WERI-Rb-1 (cell line): ENCODE results near the gene UHRF1.
A peak's percentile ranks its signal among the peaks of the same experiment; 100 is the strongest.

Experiments used
- DNase-seq: peaks from one replicate; pipeline ENCODE4 v3.0.0-alpha.2; 2020
- H3K27ac ChIP-seq: fragments of 250-450 bp; sonication (Bioruptor Pico); 2 replicates; pipeline ENCODE4 v1.5.1; 2020; ENCODE audit warnings: mild to moderate bottlenecking, moderate library complexity
- H3K27me3 ChIP-seq: fragments of 250-450 bp; sonication (Bioruptor Pico); 2 replicates; pipeline ENCODE4 v1.5.1; 2021; ENCODE audit warnings: mild to moderate bottlenecking, low read depth, moderate library complexity; ENCODE audit not compliant: insufficient read depth, severe bottlenecking
- H3K36me3 ChIP-seq: fragments of 250-450 bp; sonication (Bioruptor Pico); 2 replicates; pipeline ENCODE4 v1.5.1; 2020; ENCODE audit warnings: mild to moderate bottlenecking, moderate library complexity
- H3K4me3 ChIP-seq: 2 replicates; pipeline ENCODE4 v1.5.1; 2011; ENCODE audit warnings: low read depth, mild to moderate bottlenecking, control low read depth, low read length
- H3K9me3 ChIP-seq: fragments of 250-450 bp; sonication (Bioruptor Pico); 2 replicates; pipeline ENCODE4 v1.5.1; 2021; ENCODE audit warnings: mild to moderate bottlenecking, moderate library complexity; ENCODE audit not compliant: severe bottlenecking
- CTCF ChIP-seq: IDR thresholded peaks from 2 replicates; pipeline ENCODE4 v1.5.1; 2011; ENCODE audit warnings: low read depth, mild to moderate bottlenecking, control low read depth, inconsistent platforms, low read length

The UHRF1 gene

GRCh38 chr19:4981681-4981958 is 72.3 kb downstream of the UHRF1 start:
- H3K4me3 ChIP-seq = no peak overlapping the region
- TF ChIP-seq CTCF = no peak
- H3K9me3 ChIP-seq = no peaks in the 10 kb centered on the region
- H3K27ac ChIP-seq = no peak overlapping the region
- H3K36me3 ChIP-seq = peaks cover 18% of the 10 kb centered on the region
- H3K27me3 ChIP-seq = no peaks in the 10 kb centered on the region
- no peak for DNase-seq

- H3K36me3 ChIP-seq = peaks cover 6% of the 10 kb centered on the region
- DNase-seq = no peak
- H3K4me3 ChIP-seq = no peak overlapping the region
- no peak for TF ChIP-seq CTCF
- no peak overlapping the region for H3K27ac ChIP-seq
- no peaks in the 10 kb centered on the region for H3K9me3 ChIP-seq
- H3K27me3 ChIP-seq = no peaks in the 10 kb centered on the region
These were observed 74.2 kb downstream of the UHRF1 start for GRCh38 chr19:4983346-4984105.

- DNase-seq = no peak
- no peaks in the 10 kb centered on the region for H3K27me3 ChIP-seq
- no peak for TF ChIP-seq CTCF
- peaks cover 6% of the 10 kb centered on the region for H3K36me3 ChIP-seq
- no peak overlapping the region for H3K27ac ChIP-seq
- no peak overlapping the region for H3K4me3 ChIP-seq
- no peaks in the 10 kb centered on the region for H3K9me3 ChIP-seq
These were observed 74.7 kb downstream of the UHRF1 start for GRCh38 chr19:4984106-4984380.

GRCh38 chr19:4984438-4984990 is 75.2 kb downstream of the UHRF1 start:
- no peaks in the 10 kb centered on the region for H3K9me3 ChIP-seq
- DNase-seq = no peak
- no peak overlapping the region for H3K4me3 ChIP-seq
- TF ChIP-seq CTCF = no peak
- no peak overlapping the region for H3K27ac ChIP-seq
- H3K27me3 ChIP-seq = no peaks in the 10 kb centered on the region
- peaks cover 6% of the 10 kb centered on the region for H3K36me3 ChIP-seq

GRCh38 chr19:4985551-4985991 is 76.3 kb downstream of the UHRF1 start:
- no peak overlapping the region for H3K4me3 ChIP-seq
- H3K9me3 ChIP-seq = no peaks in the 10 kb centered on the region
- peak overlapping the region; percentile 71 for H3K27ac ChIP-seq

More at GRCh38 chr19:4985551-4985991, 76.3 kb downstream of the UHRF1 start:
- no peak for TF ChIP-seq CTCF
- Histone ChIP-seq H3K27me3 (no peaks in the 10 kb centered on the region), H3K36me3 (peaks cover 6% of the 10 kb centered on the region)
- DNase-seq = no peak
